Hematopoietic multipotent progenitor cell treated with erythropoietin and hydrocortisone succinate and interleukin-3 and kit ligand, for 17 days (in vitro differentiated cells): ENCODE data around the gene KAZN.

Experiments
- DNase-seq: peaks from one replicate; pipeline ENCODE4 v3.0.0-alpha.2; 2015; ENCODE audit warnings: low spot score

Gene KAZN

GRCh38 chr1:14853518-14853917 is 255.0 kb downstream of the KAZN start:
- DNase-seq = no peak

GRCh38 chr1:14855268-14855667 is 256.8 kb downstream of the KAZN start:
- no peak for DNase-seq

GRCh38 chr1:14855801-14856200 is 257.3 kb downstream of the KAZN start:
- no peak for DNase-seq

- DNase-seq = no peak
Measured at GRCh38 chr1:14857436-14858195, 259.1 kb downstream of the KAZN start.

- DNase-seq = no peak
Measured at GRCh38 chr1:14862114-14862771, 263.8 kb downstream of the KAZN start.

- DNase-seq = no peak
Measured at GRCh38 chr1:14865106-14865505, 266.6 kb downstream of the KAZN start.

- DNase-seq = no peak
Measured at GRCh38 chr1:14866911-14867612, 268.6 kb downstream of the KAZN start.

GRCh38 chr1:14869187-14869586 is 270.7 kb downstream of the KAZN start:
- no peak for DNase-seq

GRCh38 chr1:14871218-14871970 is 272.9 kb downstream of the KAZN start:
- no peak for DNase-seq

GRCh38 chr1:14872762-14873161 is 274.3 kb downstream of the KAZN start:
- DNase-seq = no peak

- DNase-seq = no peak
Measured at GRCh38 chr1:14873677-14874076, 275.2 kb downstream of the KAZN start.

GRCh38 chr1:14875524-14876509 is 277.3 kb downstream of the KAZN start:
- no peak for DNase-seq

GRCh38 chr1:14876747-14877146 is 278.3 kb downstream of the KAZN start:
- DNase-seq = no peak

- no peak for DNase-seq
Measured at GRCh38 chr1:14877224-14877623, 278.7 kb downstream of the KAZN start.

- DNase-seq = no peak
Measured at GRCh38 chr1:14878124-14878523, 279.6 kb downstream of the KAZN start.

- no peak for DNase-seq
Measured at GRCh38 chr1:14878951-14879350, 280.5 kb downstream of the KAZN start.

GRCh38 chr1:14880456-14881316 is 282.2 kb downstream of the KAZN start:
- no peak for DNase-seq

GRCh38 chr1:14881775-14882672 is 283.5 kb downstream of the KAZN start:
- no peak for DNase-seq

GRCh38 chr1:14884614-14885175 is 286.2 kb downstream of the KAZN start:
- no peak for DNase-seq
